ENCODE data around the gene ZNF222. TPM values are rescaled to one million over a fixed set of nuclear protein-coding genes. Genes with fewer than 3 reads are reported as not detected.

ZNF222 gene
- total and polyA plus RNA-seq, 2 of the 8 experiments (the other 6 are each of a cell fraction or from before 2014, with no cell fraction given): 1.7 to 3.4 TPM

DNA sequence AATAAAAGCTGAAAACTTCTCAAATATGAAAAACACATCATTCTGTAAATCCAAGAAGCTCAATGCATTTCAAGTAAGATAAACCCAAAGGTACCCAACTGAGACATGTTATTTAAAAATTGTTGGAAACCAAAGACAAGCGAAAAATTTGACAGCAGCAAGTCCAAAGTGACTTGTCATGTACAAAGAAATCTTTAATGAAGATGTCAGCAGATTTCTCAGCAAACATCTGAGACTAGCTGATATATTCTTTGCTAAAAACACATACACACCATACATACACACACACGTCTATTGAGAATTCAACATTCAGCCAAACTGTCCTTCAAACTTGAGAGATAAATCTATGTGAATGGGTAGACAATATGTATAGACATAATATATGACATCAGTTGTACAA lies 5.7 kb upstream of the ZNF222 start:
- Histone ChIP-seq H2AK5ac (ENCODE audit: low read depth, low read length) (no peak overlapping the region), H3K79me1 (ENCODE audit: low read depth, low read length) (no peaks in the 10 kb centered on the region), H3K4ac (replicated peaks; ENCODE audit: insufficient read length, low read depth, low read length) (no peak overlapping the region), H3K56ac (replicated peaks; ENCODE audit: insufficient read length, low read depth, low read length) (no peak overlapping the region), H3K4me3 (ENCODE audit: extremely low read depth in 1 of 4, insufficient read depth in 2 of 4, low read depth in 3 of 4, low read length in 4 of 4) (no peak overlapping the region), H3K23me2 (ENCODE audit: low read depth, low read length) (no peaks in the 10 kb centered on the region), H3K4me2 (ENCODE audit: insufficient read depth in 1 of 2, low read depth in 2 of 2, low read length in 2 of 2) (no peak overlapping the region), H2BK5ac (ENCODE audit: low read depth, low read length) (no peak overlapping the region), H2BK20ac (ENCODE audit: low read length) (no peak overlapping the region), H4K20me1 (replicated peaks in 1 of 2; ENCODE audit: control insufficient read depth in 1 of 2, insufficient read depth in 2 of 2, low read length in 2 of 2) (no peaks in the 10 kb centered on the region), H2BK15ac (ENCODE audit: low read length) (no peak overlapping the region), H3K27ac (ENCODE audit: low read depth, low read length) (no peak overlapping the region), H3K9ac (replicated peaks in 1 of 4; ENCODE audit: extremely low read depth in 1 of 4, low read depth in 3 of 4, low read length in 3 of 4) (no peak overlapping the region), H2BK120ac (replicated peaks; ENCODE audit: low read depth, low read length) (no peak overlapping the region), H3K4me1 (replicated peaks in 1 of 4; ENCODE audit: control insufficient read depth in 3 of 4, insufficient read depth in 4 of 4, low read length in 3 of 4) (no peaks in the 10 kb centered on the region), H3K23ac (ENCODE audit: insufficient read length) (no peak overlapping the region), H2BK12ac (ENCODE audit: low read depth, low read length) (no peak overlapping the region), H3K18ac (ENCODE audit: extremely low read depth, low read length) (no peak overlapping the region), H3K9me3 (ENCODE audit: insufficient read depth in 2 of 2, low read depth in 1 of 2, low read length in 1 of 2) (peaks cover 3 to 28% of the 10 kb centered on the region in 2 experiments; a peak in 3 of 4 replicates), H3K36me3 (ENCODE audit: control insufficient read depth in 2 of 4, insufficient read depth in 4 of 4, low read length in 3 of 4) (no peaks in the 10 kb centered on the region), H2AFZ (ENCODE audit: low read length) (no peak overlapping the region), H4K91ac (replicated peaks; ENCODE audit: insufficient read length, low read length) (no peak overlapping the region), H3K79me2 (ENCODE audit: control insufficient read depth in 1 of 2, insufficient read depth in 2 of 2, low read length in 2 of 2) (no peaks in the 10 kb centered on the region), H4K8ac (ENCODE audit: extremely low read depth, insufficient read depth, low read length) (no peak overlapping the region), H3K27me3 (replicated peaks in 1 of 4; ENCODE audit: control insufficient read depth in 3 of 4, extremely low read depth in 1 of 4, insufficient read depth in 3 of 4, low read length in 3 of 4) (peaks cover 0 to 2% (median 0%) of the 10 kb centered on the region in 4 experiments; a peak in 1 of 7 replicates), H4K5ac (ENCODE audit: insufficient read length, low read depth, low read length) (no peak overlapping the region), H3K14ac (ENCODE audit: insufficient read length) (no peak overlapping the region)
- no peak for TF ChIP-seq SP4 (IDR thresholded peaks at IDR 0.05; ENCODE audit: low read length)
- no peak for TF ChIP-seq ZNF274 (IDR thresholded peaks at IDR 0.05; ENCODE audit: borderline replicate concordance, extremely low read depth, low read length)
- no peak for TF ChIP-seq CTBP2 (IDR thresholded peaks at IDR 0.05; ENCODE audit: borderline replicate concordance, insufficient read depth, insufficient read length, low read length)
- TF ChIP-seq SIRT6 (IDR thresholded peaks at IDR 0.05; ENCODE audit: low read length): no peak
- no peak for TF ChIP-seq PHF8 (conservative IDR thresholded peaks at IDR 0.05; ENCODE audit: low read depth, low read length)
- no peak for TF ChIP-seq ASH2L (IDR thresholded peaks at IDR 0.05; ENCODE audit: low read length)
- TF ChIP-seq YY1 (IDR thresholded peaks at IDR 0.05; ENCODE audit: low read depth, low read length): no peak
- no peak for TF ChIP-seq RFX5 (IDR thresholded peaks at IDR 0.05; ENCODE audit: borderline replicate concordance, low read depth, low read length)
- no peak for TF ChIP-seq POU5F1 (IDR thresholded peaks at IDR 0.05; ENCODE audit: low read depth, low read length)
- no peak for TF ChIP-seq SUZ12 (IDR thresholded peaks at IDR 0.05; ENCODE audit: low read length)
- no peak for TF ChIP-seq RXRA (IDR thresholded peaks at IDR 0.05; ENCODE audit: insufficient read depth, low read depth, low read length)
- TF ChIP-seq KDM5A (IDR thresholded peaks at IDR 0.05; ENCODE audit: low read length): no peak
- TF ChIP-seq MAFK (IDR thresholded peaks at IDR 0.05; ENCODE audit: low read depth, low read length): no peak
- TF ChIP-seq SP2 (IDR thresholded peaks at IDR 0.05; ENCODE audit: low read length): no peak
- FAIRE-seq (no peak), DNase-seq (ENCODE audit: low read depth in 1 of 2, low spot score in 2 of 2) (no peak)
- WGBS, 2 experiments (ENCODE audit: extremely low coverage in 1 of 2, insufficient coverage in 1 of 2, insufficient read length in 1 of 2, insufficient replicate concordance in 2 of 2, low coverage in 1 of 2, low lambda C conversion rate in 2 of 2, missing lambda C conversion rate in 1 of 2): 59% methylated on average over 2 of the region's 2 CpGs; no CpG with 5 or more reads in 1 of the 2 experiments
- ChIA-PET POLR2A (ENCODE audit: partially characterized antibody) (interaction anchor here (1.0 kb wide), 1 partner anchor 25 kb away, joined by 5 read pairs; no protein-coding TSS in a partner anchor), CTCF (ENCODE audit: partially characterized antibody) (no interaction called here)

Data from H1 (cell line).